Measurements from ENCODE around the gene TFB2M.

- TF ChIP-seq POLR2A (IDR thresholded peaks at IDR 0.05; ENCODE audit: low read length) (no peak), GATA1 (IDR thresholded peaks at IDR 0.05; ENCODE audit: low read depth, low read length) (no peak)
Measured at GRCh38 chr1:246602194-246602593, 36.1 kb upstream of the TFB2M start.
